ENCODE measurements around the gene DOCK2.

DOCK2 gene

GRCh38 chr5:170069512-170069911 is 432.4 kb downstream of the DOCK2 start:
- peaks cover 59% of the 10 kb centered on the region for H3K36me3 Mint-ChIP-seq (ENCODE audit: low read depth)
- no peak overlapping the region for H3K27ac Mint-ChIP-seq
- ATAC-seq, result no peak
- H3K4me3 Mint-ChIP-seq, result no peak overlapping the region
- H3K9me3 Mint-ChIP-seq, result no peaks in the 10 kb centered on the region
- H3K27me3 Mint-ChIP-seq, result no peaks in the 10 kb centered on the region
- no peaks in the 10 kb centered on the region for H3K4me1 Mint-ChIP-seq
- DNase-seq, result no peak

- H3K27ac Mint-ChIP-seq, result no peak overlapping the region
- no peaks in the 10 kb centered on the region for H3K9me3 Mint-ChIP-seq
- H3K36me3 Mint-ChIP-seq (ENCODE audit: low read depth), result peaks cover 59% of the 10 kb centered on the region
- no peaks in the 10 kb centered on the region for H3K4me1 Mint-ChIP-seq
- ATAC-seq, result no peak
- no peak overlapping the region for H3K4me3 Mint-ChIP-seq
- H3K27me3 Mint-ChIP-seq, result no peaks in the 10 kb centered on the region
- peak; percentile 35 for DNase-seq
Measured at GRCh38 chr5:170070556-170071412, 433.7 kb downstream of the DOCK2 start.

GRCh38 chr5:170071748-170072147 is 434.7 kb downstream of the DOCK2 start:
- peaks cover 3% of the 10 kb centered on the region for H3K4me1 Mint-ChIP-seq
- DNase-seq (no peak), ATAC-seq (no peak)
- no peak overlapping the region for H3K4me3 Mint-ChIP-seq
- no peaks in the 10 kb centered on the region for H3K9me3 Mint-ChIP-seq
- peaks cover 58% of the 10 kb centered on the region for H3K36me3 Mint-ChIP-seq (ENCODE audit: low read depth)
- H3K27me3 Mint-ChIP-seq, result no peaks in the 10 kb centered on the region
- H3K27ac Mint-ChIP-seq, result no peak overlapping the region

GRCh38 chr5:170075696-170076095 is 438.6 kb downstream of the DOCK2 start:
- DNase-seq (no peak), ATAC-seq (no peak)
- H3K27ac Mint-ChIP-seq, result no peak overlapping the region
- H3K36me3 Mint-ChIP-seq (ENCODE audit: low read depth), result peaks cover 50% of the 10 kb centered on the region
- H3K4me1 Mint-ChIP-seq, result peaks cover 8% of the 10 kb centered on the region
- no peak overlapping the region for H3K4me3 Mint-ChIP-seq
- H3K27me3 Mint-ChIP-seq, result no peaks in the 10 kb centered on the region
- no peaks in the 10 kb centered on the region for H3K9me3 Mint-ChIP-seq

GRCh38 chr5:170076211-170076610 is 439.1 kb downstream of the DOCK2 start:
- Mint-ChIP-seq H3K27me3 (no peaks in the 10 kb centered on the region), H3K36me3 (ENCODE audit: low read depth) (peaks cover 48% of the 10 kb centered on the region), H3K27ac (no peak overlapping the region), H3K4me3 (no peak overlapping the region), H3K9me3 (no peaks in the 10 kb centered on the region), H3K4me1 (peaks cover 8% of the 10 kb centered on the region)
- no peak for ATAC-seq
- no peak for DNase-seq

GRCh38 chr5:170076739-170077138 is 439.7 kb downstream of the DOCK2 start:
- H3K4me3 Mint-ChIP-seq, result no peak overlapping the region
- DNase-seq (no peak), ATAC-seq (peak; percentile 36)
- no peak overlapping the region for H3K27ac Mint-ChIP-seq
- no peaks in the 10 kb centered on the region for H3K27me3 Mint-ChIP-seq
- H3K36me3 Mint-ChIP-seq (ENCODE audit: low read depth), result peaks cover 44% of the 10 kb centered on the region
- peaks cover 8% of the 10 kb centered on the region for H3K4me1 Mint-ChIP-seq
- H3K9me3 Mint-ChIP-seq, result no peaks in the 10 kb centered on the region

- peaks cover 8% of the 10 kb centered on the region for H3K4me1 Mint-ChIP-seq
Measured at GRCh38 chr5:170077526-170077925, 440.5 kb downstream of the DOCK2 start.

GRCh38 chr5:170078458-170078857 is 441.4 kb downstream of the DOCK2 start:
- Mint-ChIP-seq H3K36me3 (ENCODE audit: low read depth) (peaks cover 56% of the 10 kb centered on the region), H3K4me3 (no peak overlapping the region), H3K27ac (no peak overlapping the region), H3K4me1 (peaks cover 8% of the 10 kb centered on the region), H3K27me3 (no peaks in the 10 kb centered on the region), H3K9me3 (no peaks in the 10 kb centered on the region)
- ATAC-seq (no peak), DNase-seq (no peak)

More at GRCh38 chr5:170077526-170077925, 440.5 kb downstream of the DOCK2 start:
- ATAC-seq, result no peak
- H3K27ac Mint-ChIP-seq, result no peak overlapping the region
- H3K36me3 Mint-ChIP-seq (ENCODE audit: low read depth), result peaks cover 49% of the 10 kb centered on the region
- H3K27me3 Mint-ChIP-seq, result no peaks in the 10 kb centered on the region
- H3K9me3 Mint-ChIP-seq, result no peaks in the 10 kb centered on the region
- no peak for DNase-seq
- H3K4me3 Mint-ChIP-seq, result no peak overlapping the region

- Mint-ChIP-seq H3K9me3 (no peaks in the 10 kb centered on the region), H3K4me1 (peaks cover 8% of the 10 kb centered on the region), H3K27ac (no peak overlapping the region), H3K27me3 (no peaks in the 10 kb centered on the region), H3K36me3 (ENCODE audit: low read depth) (peaks cover 61% of the 10 kb centered on the region), H3K4me3 (no peak overlapping the region)
- no peak for ATAC-seq
- no peak for DNase-seq
Measured at GRCh38 chr5:170078931-170079330, 441.9 kb downstream of the DOCK2 start.

- H3K9me3 Mint-ChIP-seq, result no peaks in the 10 kb centered on the region
- peaks cover 66% of the 10 kb centered on the region for H3K36me3 Mint-ChIP-seq (ENCODE audit: low read depth)
- no peaks in the 10 kb centered on the region for H3K27me3 Mint-ChIP-seq
Measured at GRCh38 chr5:170080217-170080616, 443.1 kb downstream of the DOCK2 start.

GRCh38 chr5:170080786-170081445 is 443.8 kb downstream of the DOCK2 start:
- Mint-ChIP-seq H3K4me1 (peaks cover 8% of the 10 kb centered on the region), H3K9me3 (no peaks in the 10 kb centered on the region), H3K27me3 (no peaks in the 10 kb centered on the region), H3K4me3 (no peak overlapping the region), H3K36me3 (ENCODE audit: low read depth) (peaks cover 71% of the 10 kb centered on the region), H3K27ac (no peak overlapping the region)
- DNase-seq, result no peak
- ATAC-seq, result no peak

More at GRCh38 chr5:170080217-170080616, 443.1 kb downstream of the DOCK2 start:
- DNase-seq (no peak), ATAC-seq (no peak)
- Mint-ChIP-seq H3K4me3 (no peak overlapping the region), H3K4me1 (peaks cover 8% of the 10 kb centered on the region), H3K27ac (no peak overlapping the region)

- Mint-ChIP-seq H3K36me3 (ENCODE audit: low read depth) (peaks cover 67% of the 10 kb centered on the region), H3K27me3 (no peaks in the 10 kb centered on the region), H3K4me1 (peaks cover 6% of the 10 kb centered on the region), H3K4me3 (no peak overlapping the region), H3K9me3 (no peaks in the 10 kb centered on the region), H3K27ac (no peak overlapping the region)
- no peak for DNase-seq
- ATAC-seq, result no peak
Measured at GRCh38 chr5:170081616-170082015, 444.5 kb downstream of the DOCK2 start.

- H3K4me3 Mint-ChIP-seq, result no peak overlapping the region
Measured at GRCh38 chr5:170082701-170083100, 445.6 kb downstream of the DOCK2 start.

DNA sequence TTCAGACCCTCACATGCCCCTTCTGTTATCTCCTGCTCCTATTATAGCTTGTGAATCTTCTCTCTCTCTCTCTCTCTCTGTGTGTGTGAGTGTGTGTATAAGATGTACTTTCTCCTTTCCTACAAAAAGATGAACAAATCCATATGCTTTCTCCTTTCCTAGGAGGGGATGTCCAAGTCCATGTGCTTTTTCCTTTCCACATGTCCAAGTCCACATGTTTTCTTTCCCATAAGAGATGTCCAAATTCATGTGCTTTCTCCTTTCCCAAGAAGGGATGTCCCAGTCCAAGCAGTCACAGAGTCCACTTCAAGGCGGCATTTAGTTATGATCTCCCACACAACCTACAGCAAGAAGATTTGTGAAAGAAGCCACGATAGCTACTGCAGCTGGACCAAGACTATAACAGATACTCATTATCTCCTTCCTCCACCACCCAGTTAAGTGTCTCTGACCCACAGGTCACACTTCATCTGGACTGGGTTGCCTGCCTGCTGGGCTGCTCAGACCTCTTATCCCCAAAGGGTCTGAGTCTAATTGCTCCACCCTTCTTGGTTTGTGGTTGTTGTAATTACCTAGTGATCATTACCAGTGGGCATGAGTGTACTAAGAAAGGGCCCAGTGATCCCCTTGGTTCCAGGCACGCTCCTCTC is 450.2 kb downstream of the DOCK2 start:
- no peak overlapping the region for H3K4me3 Mint-ChIP-seq
- DNase-seq, result no peak
- no peaks in the 10 kb centered on the region for H3K9me3 Mint-ChIP-seq
- no peak for ATAC-seq
- H3K27ac Mint-ChIP-seq, result no peak overlapping the region
- no peaks in the 10 kb centered on the region for H3K27me3 Mint-ChIP-seq
- H3K36me3 Mint-ChIP-seq (ENCODE audit: low read depth), result peaks cover 34% of the 10 kb centered on the region
- no peaks in the 10 kb centered on the region for H3K4me1 Mint-ChIP-seq

More at GRCh38 chr5:170082701-170083100, 445.6 kb downstream of the DOCK2 start:
- Mint-ChIP-seq H3K9me3 (no peaks in the 10 kb centered on the region), H3K4me1 (peaks cover 2% of the 10 kb centered on the region), H3K27me3 (no peaks in the 10 kb centered on the region), H3K36me3 (ENCODE audit: low read depth) (peaks cover 60% of the 10 kb centered on the region), H3K27ac (peak overlapping the region; percentile 11)
- no peak for DNase-seq
- ATAC-seq, result no peak

All from activated naive CD8-positive, alpha-beta T cell treated with anti-CD3 and anti-CD28 coated beads, Interleukin-2, amount 50 U/mL, for 24 hours (primary cell).